SU-DHL-6 (cell line): ENCODE results near the gene RNGTT.

ENCODE experiments used
- H2AFZ ChIP-seq: fragments of 200-600 bp; sonication (generic); 2 replicates; pipeline ENCODE4 v1.6.1; 2014; ENCODE audit warnings: low read depth, mild to moderate bottlenecking, moderate library complexity, mixed read lengths, antibody characterized with exemption, low read length; ENCODE audit not compliant: severe bottlenecking
- H3F3A ChIP-seq: fragments of 200-600 bp; shearing (Covaris generic); 2 replicates; pipeline ENCODE4 v1.6.0; 2016; ENCODE audit warnings: antibody characterized with exemption, mild to moderate bottlenecking; ENCODE audit not compliant: insufficient read depth
- H3K27ac ChIP-seq: fragments of 200-600 bp; sonication (generic); 2 replicates; pipeline ENCODE4 v1.5.1; 2016; ENCODE audit warnings: low read depth, mild to moderate bottlenecking, low read length, moderate library complexity, mixed read lengths
- H3K27me3 ChIP-seq: fragments of 200-600 bp; sonication (generic), shearing (Covaris generic); 2 replicates; pipeline ENCODE4 v1.6.0; 2014; ENCODE audit warnings: mild to moderate bottlenecking, low read length
- H3K36me3 ChIP-seq: fragments of 200-600 bp; sonication (generic); 2 replicates; pipeline ENCODE4 v1.6.1; 2014; ENCODE audit warnings: mild to moderate bottlenecking, low read length, mixed read lengths
- H3K4me2 ChIP-seq: fragments of 300-600, 200-600 bp; shearing (Covaris generic), sonication (generic); 2 replicates; pipeline ENCODE4 v1.6.0; 2014; ENCODE audit warnings: low read length, low read depth, mild to moderate bottlenecking; ENCODE audit not compliant: poor library complexity, severe bottlenecking
- H3K4me3 ChIP-seq: fragments of 200-600 bp; sonication (generic); 2 replicates; pipeline ENCODE4 v1.5.1; 2014; ENCODE audit warnings: antibody characterized with exemption, low read length, mild to moderate bottlenecking, mixed read lengths; ENCODE audit not compliant: insufficient read depth, poor library complexity, severe bottlenecking
- H3K79me2 ChIP-seq: fragments of 200-600 bp; sonication (generic); 2 replicates; pipeline ENCODE4 v1.6.1; 2014; ENCODE audit warnings: mild to moderate bottlenecking, low read length, moderate library complexity; ENCODE audit not compliant: insufficient read depth
- H3K9ac ChIP-seq: fragments of 200-600 bp; sonication (generic); 2 replicates; pipeline ENCODE4 v1.7.0; 2014; ENCODE audit warnings: mild to moderate bottlenecking, low read length
- H3K9me2 ChIP-seq: fragments of 200-600 bp; sonication (generic); replicated peaks from 2 replicates; pipeline ENCODE4 v1.6.1; 2014; ENCODE audit warnings: low read length; ENCODE audit not compliant: insufficient read depth
- H3K9me3 ChIP-seq: fragments of 200-600 bp; sonication (generic); 2 replicates; pipeline ENCODE4 v1.6.1; 2014; ENCODE audit warnings: low read length, mixed read lengths; ENCODE audit not compliant: insufficient read depth
- H4K20me1 ChIP-seq: fragments of 200-600 bp; sonication (generic); 2 replicates; pipeline ENCODE4 v1.6.1; 2014; ENCODE audit warnings: low read depth, mild to moderate bottlenecking, antibody characterized with exemption, low read length, moderate library complexity, mixed read lengths
- EZH2phosphoT487 ChIP-seq: fragments of 200-600 bp; sonication (generic), shearing (Covaris generic); conservative IDR thresholded peaks from 2 replicates; pipeline ENCODE4 v1.6.1; 2018; ENCODE audit warnings: mild to moderate bottlenecking, antibody characterized with exemption, low read length, moderate library complexity, mixed read lengths
- TF ChIP-seq, protein P1 (sequence below): fragments of 200-600 bp; sonication (generic); IDR thresholded peaks from one replicate; pipeline ENCODE4 v1.5.1; 2017; ENCODE audit warnings: antibody characterized with exemption, mild to moderate bottlenecking, low read length, moderate library complexity; ENCODE audit not compliant: insufficient read depth, poor library complexity, severe bottlenecking

The RNGTT gene

DNA sequence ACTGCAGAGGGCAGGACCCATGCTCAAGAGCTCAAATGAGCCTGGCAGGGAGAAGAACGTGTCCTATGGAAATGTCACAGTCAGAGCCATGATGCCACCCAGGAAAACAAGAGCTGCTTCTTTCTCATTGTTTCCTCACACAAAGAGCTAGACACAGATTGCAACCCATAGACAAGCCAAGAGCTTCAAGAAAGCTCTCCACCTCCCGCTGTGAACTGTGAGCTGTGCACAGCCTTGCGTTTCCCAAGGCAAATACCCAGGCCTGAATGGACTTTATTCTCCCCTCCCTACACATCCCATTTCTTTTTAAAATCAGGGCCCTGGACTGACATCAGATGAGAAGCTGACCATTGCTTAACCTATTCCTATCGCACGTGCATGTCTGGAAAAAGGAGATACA is 388.8 kb downstream of the RNGTT start:
- H3K27ac ChIP-seq: no peak overlapping the region
- H3K36me3 ChIP-seq: no peaks in the 10 kb centered on the region
- H3K79me2 ChIP-seq: no peaks in the 10 kb centered on the region
- peaks cover 8% of the 10 kb centered on the region; the same call in 1 of the 2 replicates for H3K9me3 ChIP-seq
- H4K20me1 ChIP-seq: no peaks in the 10 kb centered on the region
- H3K4me3 ChIP-seq: no peak overlapping the region
- H2AFZ ChIP-seq: no peak overlapping the region
- H3K27me3 ChIP-seq: no peaks in the 10 kb centered on the region
- no peaks in the 10 kb centered on the region for H3K9me2 ChIP-seq
- TF ChIP-seq, protein P1, sequence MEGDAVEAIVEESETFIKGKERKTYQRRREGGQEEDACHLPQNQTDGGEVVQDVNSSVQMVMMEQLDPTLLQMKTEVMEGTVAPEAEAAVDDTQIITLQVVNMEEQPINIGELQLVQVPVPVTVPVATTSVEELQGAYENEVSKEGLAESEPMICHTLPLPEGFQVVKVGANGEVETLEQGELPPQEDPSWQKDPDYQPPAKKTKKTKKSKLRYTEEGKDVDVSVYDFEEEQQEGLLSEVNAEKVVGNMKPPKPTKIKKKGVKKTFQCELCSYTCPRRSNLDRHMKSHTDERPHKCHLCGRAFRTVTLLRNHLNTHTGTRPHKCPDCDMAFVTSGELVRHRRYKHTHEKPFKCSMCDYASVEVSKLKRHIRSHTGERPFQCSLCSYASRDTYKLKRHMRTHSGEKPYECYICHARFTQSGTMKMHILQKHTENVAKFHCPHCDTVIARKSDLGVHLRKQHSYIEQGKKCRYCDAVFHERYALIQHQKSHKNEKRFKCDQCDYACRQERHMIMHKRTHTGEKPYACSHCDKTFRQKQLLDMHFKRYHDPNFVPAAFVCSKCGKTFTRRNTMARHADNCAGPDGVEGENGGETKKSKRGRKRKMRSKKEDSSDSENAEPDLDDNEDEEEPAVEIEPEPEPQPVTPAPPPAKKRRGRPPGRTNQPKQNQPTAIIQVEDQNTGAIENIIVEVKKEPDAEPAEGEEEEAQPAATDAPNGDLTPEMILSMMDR: no peak
- TF ChIP-seq EZH2phosphoT487: no peak
- no peaks in the 10 kb centered on the region for H3F3A ChIP-seq
- H3K9ac ChIP-seq: no peak overlapping the region
- H3K4me2 ChIP-seq: no peak overlapping the region

DNA sequence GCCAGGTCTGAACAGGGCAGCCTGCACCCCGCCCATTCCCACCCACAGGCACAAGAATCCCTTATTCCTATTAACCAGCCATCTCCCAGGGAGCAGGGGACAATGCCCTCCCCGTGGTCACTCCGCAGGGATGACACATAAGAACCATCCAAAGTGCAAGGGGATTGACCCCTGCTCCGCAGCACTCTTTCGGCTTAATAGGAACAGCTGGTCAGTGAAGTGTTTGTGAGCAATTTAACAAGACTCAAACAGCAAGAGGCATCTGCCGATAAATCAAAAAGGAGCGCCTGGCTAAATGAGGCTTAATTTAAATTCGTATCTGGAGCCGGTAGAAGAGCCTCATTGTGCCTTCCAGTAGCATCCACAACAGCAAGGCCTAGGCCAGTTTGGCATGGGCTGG is 389.4 kb downstream of the RNGTT start:
- Histone ChIP-seq H3K9me2 (no peaks in the 10 kb centered on the region), H3K27me3 (no peaks in the 10 kb centered on the region), H3K9me3 (peaks cover 11% of the 10 kb centered on the region; the same call in 1 of the 2 replicates), H3K79me2 (no peaks in the 10 kb centered on the region), H3K9ac (no peak overlapping the region), H2AFZ (no peak overlapping the region), H3K4me2 (no peak overlapping the region), H4K20me1 (no peaks in the 10 kb centered on the region), H3K27ac (no peak overlapping the region), H3F3A (no peaks in the 10 kb centered on the region), H3K4me3 (no peak overlapping the region), H3K36me3 (no peaks in the 10 kb centered on the region)
- TF ChIP-seq, protein P1: no peak
- TF ChIP-seq EZH2phosphoT487: no peak

DNA sequence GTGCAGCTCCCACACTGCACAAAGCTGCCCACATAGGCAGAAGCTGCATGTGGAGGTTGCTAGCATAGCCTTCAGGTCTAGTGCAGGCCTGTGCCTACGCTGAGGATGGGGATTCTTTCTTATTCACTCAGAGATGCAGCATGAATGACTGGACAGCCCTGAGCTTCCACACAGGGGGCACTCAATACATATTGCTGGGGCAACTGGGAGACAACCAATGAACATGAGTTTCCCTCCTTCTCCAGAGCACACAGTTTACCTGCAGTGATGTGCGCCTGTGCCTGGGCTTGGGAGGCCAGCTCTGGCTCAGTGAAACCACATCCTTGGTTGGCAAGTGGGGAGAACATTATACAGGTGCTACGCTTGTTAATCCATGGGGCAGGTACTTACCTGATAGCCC is 389.9 kb downstream of the RNGTT start:
- Histone ChIP-seq H3K27me3 (no peaks in the 10 kb centered on the region), H2AFZ (no peak overlapping the region), H3K9me3 (peaks cover 15% of the 10 kb centered on the region; the same call in 1 of the 2 replicates), H3K36me3 (no peaks in the 10 kb centered on the region), H3K27ac (no peak overlapping the region), H3K9ac (no peak overlapping the region), H3K9me2 (no peaks in the 10 kb centered on the region), H3K4me3 (no peak overlapping the region), H3K4me2 (no peak overlapping the region), H3F3A (no peaks in the 10 kb centered on the region), H3K79me2 (no peaks in the 10 kb centered on the region), H4K20me1 (no peaks in the 10 kb centered on the region)
- TF ChIP-seq EZH2phosphoT487: no peak
- TF ChIP-seq, protein P1: no peak
